ENCODE data around the gene GRAP2. TPM values are rescaled to one million over a fixed set of nuclear protein-coding genes. Genes with fewer than 3 reads are reported as not detected.
A peak's percentile ranks its signal among the peaks of the same experiment; 100 is the strongest.

The GRAP2 gene
- total RNA-seq, 1 donor: not detected

DNA sequence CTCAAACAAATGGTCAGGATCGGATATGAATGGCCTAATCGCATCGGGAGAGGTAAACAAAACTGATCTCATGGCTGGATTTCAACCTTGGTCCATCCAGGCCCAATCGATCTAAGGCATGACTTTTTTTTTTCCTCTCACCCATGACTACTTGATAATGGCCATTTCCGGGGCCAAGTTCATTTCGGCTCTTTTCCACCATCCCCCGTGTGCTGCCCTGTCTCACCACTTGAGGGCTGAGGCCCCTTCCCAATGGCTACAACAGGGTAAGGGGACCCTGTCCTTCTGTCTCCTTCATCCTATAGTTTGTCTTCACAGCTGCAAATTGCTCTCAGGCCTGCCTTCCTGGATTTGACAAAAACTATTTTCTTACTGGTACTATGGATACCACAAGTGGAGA is 26.7 kb downstream of the GRAP2 start:
- Histone ChIP-seq H3K4me1 (ENCODE audit: insufficient read depth, low read length) (no peaks in the 10 kb centered on the region), H3K36me3 (ENCODE audit: insufficient read depth, low read length) (no peaks in the 10 kb centered on the region), H3K4me3 (ENCODE audit: insufficient read depth, low read length) (no peak overlapping the region), H3K79me2 (ENCODE audit: insufficient read depth, low read length) (no peaks in the 10 kb centered on the region), H3K4me2 (ENCODE audit: insufficient read depth, low read length) (no peak overlapping the region), H3K27ac (ENCODE audit: low read depth, low read length) (no peak overlapping the region), H2AFZ (ENCODE audit: low read length) (no peak overlapping the region), H4K20me1 (ENCODE audit: insufficient read depth, low read length) (no peaks in the 10 kb centered on the region), H3K27me3 (ENCODE audit: insufficient read depth, low read length) (peaks cover 31% of the 10 kb centered on the region), H3K9me3 (ENCODE audit: low read depth, low read length) (no peaks in the 10 kb centered on the region)
- TF ChIP-seq, protein P1, sequence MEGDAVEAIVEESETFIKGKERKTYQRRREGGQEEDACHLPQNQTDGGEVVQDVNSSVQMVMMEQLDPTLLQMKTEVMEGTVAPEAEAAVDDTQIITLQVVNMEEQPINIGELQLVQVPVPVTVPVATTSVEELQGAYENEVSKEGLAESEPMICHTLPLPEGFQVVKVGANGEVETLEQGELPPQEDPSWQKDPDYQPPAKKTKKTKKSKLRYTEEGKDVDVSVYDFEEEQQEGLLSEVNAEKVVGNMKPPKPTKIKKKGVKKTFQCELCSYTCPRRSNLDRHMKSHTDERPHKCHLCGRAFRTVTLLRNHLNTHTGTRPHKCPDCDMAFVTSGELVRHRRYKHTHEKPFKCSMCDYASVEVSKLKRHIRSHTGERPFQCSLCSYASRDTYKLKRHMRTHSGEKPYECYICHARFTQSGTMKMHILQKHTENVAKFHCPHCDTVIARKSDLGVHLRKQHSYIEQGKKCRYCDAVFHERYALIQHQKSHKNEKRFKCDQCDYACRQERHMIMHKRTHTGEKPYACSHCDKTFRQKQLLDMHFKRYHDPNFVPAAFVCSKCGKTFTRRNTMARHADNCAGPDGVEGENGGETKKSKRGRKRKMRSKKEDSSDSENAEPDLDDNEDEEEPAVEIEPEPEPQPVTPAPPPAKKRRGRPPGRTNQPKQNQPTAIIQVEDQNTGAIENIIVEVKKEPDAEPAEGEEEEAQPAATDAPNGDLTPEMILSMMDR (IDR thresholded peaks at IDR 0.05; ENCODE audit: extremely low read depth, low read depth, low read length): no peak
- DNase-seq (ENCODE audit: insufficient read length, low spot score, missing footprints): no peak

DNA sequence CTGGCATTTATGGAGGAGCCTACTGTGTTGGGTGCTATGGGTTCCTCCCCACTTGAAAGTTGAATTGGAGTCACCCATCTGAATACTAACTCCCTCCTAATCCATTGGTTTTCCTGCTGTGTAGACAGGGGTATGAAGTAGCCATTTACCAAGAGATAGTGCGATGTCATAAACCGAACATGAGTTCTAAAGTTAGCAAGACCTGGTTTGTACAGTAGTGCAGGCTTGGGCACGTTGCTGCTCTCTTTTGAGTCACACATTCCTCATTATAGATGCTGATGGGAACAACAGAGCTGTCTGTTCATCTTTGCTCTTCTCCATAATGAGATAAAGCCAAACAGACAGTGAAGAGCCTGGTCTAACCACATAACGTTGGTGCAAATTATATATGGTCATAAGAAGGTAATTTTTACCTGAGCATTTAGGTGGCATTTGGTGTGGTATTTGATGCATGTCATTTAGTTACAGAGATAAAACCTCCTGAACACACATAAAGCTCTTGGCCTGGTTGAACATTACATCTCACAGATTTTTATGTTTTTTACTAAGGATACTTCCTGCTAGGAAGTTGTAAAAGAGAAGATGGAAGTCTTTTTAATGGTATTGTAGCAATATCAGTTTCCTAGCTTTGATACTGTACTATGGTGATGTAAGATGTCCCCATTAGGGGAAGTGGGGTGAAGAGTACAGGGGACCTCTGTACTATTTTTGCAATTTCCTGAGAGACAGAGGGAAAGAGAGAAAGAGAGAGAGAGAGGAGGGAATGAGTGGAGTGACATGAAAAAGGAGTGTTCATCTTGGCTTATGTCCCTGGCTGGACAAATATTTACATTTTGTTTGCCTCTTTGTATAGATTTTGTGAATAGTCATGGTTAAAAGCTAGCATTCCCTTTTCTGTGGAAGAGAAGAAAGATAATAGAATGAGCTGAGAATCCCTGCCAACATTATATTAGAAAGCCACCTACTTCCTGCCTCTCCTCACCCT is 27.9 kb downstream of the GRAP2 start:
- H3K79me2 ChIP-seq (ENCODE audit: insufficient read depth, low read length): no peaks in the 10 kb centered on the region
- no peaks in the 10 kb centered on the region for H3K4me1 ChIP-seq (ENCODE audit: insufficient read depth, low read length)
- no peak overlapping the region for H3K4me2 ChIP-seq (ENCODE audit: insufficient read depth, low read length)
- H3K27ac ChIP-seq (ENCODE audit: low read depth, low read length): no peak overlapping the region
- H3K9me3 ChIP-seq (ENCODE audit: low read depth, low read length): no peaks in the 10 kb centered on the region
- no peak overlapping the region for H3K4me3 ChIP-seq (ENCODE audit: insufficient read depth, low read length)
- peak; percentile 70 for DNase-seq (ENCODE audit: insufficient read length, low spot score, missing footprints)
- no peaks in the 10 kb centered on the region for H4K20me1 ChIP-seq (ENCODE audit: insufficient read depth, low read length)
- H2AFZ ChIP-seq (ENCODE audit: low read length): no peak overlapping the region
- no peaks in the 10 kb centered on the region for H3K36me3 ChIP-seq (ENCODE audit: insufficient read depth, low read length)
- peaks cover 29% of the 10 kb centered on the region for H3K27me3 ChIP-seq (ENCODE audit: insufficient read depth, low read length)
- TF ChIP-seq, protein P1 (IDR thresholded peaks at IDR 0.05; ENCODE audit: extremely low read depth, low read depth, low read length): no peak

DNA sequence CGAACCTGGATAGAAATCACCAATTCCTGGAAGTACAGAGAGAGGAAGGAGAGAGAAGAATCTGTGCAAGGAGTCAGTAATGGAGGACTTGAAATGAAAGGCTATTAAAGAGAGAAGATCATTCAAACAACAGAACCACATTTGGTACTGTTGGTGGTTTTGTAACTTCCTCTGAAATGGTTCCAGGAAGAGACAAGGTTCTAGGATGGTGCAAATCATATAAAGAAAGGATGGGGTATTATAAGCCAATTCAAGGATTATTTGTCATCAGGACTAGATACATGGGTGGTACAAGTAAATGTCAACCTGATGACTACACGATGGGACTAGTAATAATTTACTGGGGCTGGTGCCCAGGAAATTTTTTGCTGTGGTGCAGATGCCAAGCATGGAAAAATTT is 30.4 kb downstream of the GRAP2 start:
- H3K27ac ChIP-seq (ENCODE audit: low read depth, low read length): no peak overlapping the region
- TF ChIP-seq, protein P1 (IDR thresholded peaks at IDR 0.05; ENCODE audit: extremely low read depth, low read depth, low read length): no peak
- no peak overlapping the region for H3K4me2 ChIP-seq (ENCODE audit: insufficient read depth, low read length)
- H3K4me3 ChIP-seq (ENCODE audit: insufficient read depth, low read length): no peak overlapping the region
- H3K4me1 ChIP-seq (ENCODE audit: insufficient read depth, low read length): no peaks in the 10 kb centered on the region
- H4K20me1 ChIP-seq (ENCODE audit: insufficient read depth, low read length): no peaks in the 10 kb centered on the region
- no peaks in the 10 kb centered on the region for H3K36me3 ChIP-seq (ENCODE audit: insufficient read depth, low read length)
- no peaks in the 10 kb centered on the region for H3K9me3 ChIP-seq (ENCODE audit: low read depth, low read length)
- peaks cover 36% of the 10 kb centered on the region for H3K27me3 ChIP-seq (ENCODE audit: insufficient read depth, low read length)
- no peak overlapping the region for H2AFZ ChIP-seq (ENCODE audit: low read length)
- DNase-seq (ENCODE audit: insufficient read length, low spot score, missing footprints): no peak
- no peaks in the 10 kb centered on the region for H3K79me2 ChIP-seq (ENCODE audit: insufficient read depth, low read length)

DNA sequence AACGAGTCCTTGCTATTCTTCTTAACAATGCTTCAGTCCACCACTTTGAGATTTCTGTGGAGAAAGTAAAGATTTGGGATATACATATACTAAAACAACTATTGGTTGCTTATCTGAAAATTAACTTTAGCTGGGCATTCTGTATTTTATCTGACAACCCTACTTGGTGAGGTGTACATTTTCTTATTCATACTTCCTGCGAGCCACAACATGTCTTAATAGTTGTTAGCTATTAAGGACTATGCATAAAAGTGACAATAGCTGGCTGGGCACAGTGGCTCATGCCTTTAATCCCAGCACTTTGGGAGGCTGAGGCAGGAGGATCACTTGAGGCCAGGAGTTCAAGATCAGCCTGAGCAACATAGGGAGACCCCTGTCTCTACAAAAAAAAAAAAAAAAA is 31.3 kb downstream of the GRAP2 start:
- no peaks in the 10 kb centered on the region for H3K79me2 ChIP-seq (ENCODE audit: insufficient read depth, low read length)
- peaks cover 34% of the 10 kb centered on the region for H3K27me3 ChIP-seq (ENCODE audit: insufficient read depth, low read length)
- H3K9me3 ChIP-seq (ENCODE audit: low read depth, low read length): no peaks in the 10 kb centered on the region
- H3K4me3 ChIP-seq (ENCODE audit: insufficient read depth, low read length): no peak overlapping the region
- no peaks in the 10 kb centered on the region for H3K36me3 ChIP-seq (ENCODE audit: insufficient read depth, low read length)
- no peak overlapping the region for H2AFZ ChIP-seq (ENCODE audit: low read length)
- no peaks in the 10 kb centered on the region for H3K4me1 ChIP-seq (ENCODE audit: insufficient read depth, low read length)
- TF ChIP-seq, protein P1 (IDR thresholded peaks at IDR 0.05; ENCODE audit: extremely low read depth, low read depth, low read length): no peak
- H4K20me1 ChIP-seq (ENCODE audit: insufficient read depth, low read length): no peaks in the 10 kb centered on the region
- no peak overlapping the region for H3K4me2 ChIP-seq (ENCODE audit: insufficient read depth, low read length)
- no peak for DNase-seq (ENCODE audit: insufficient read length, low spot score, missing footprints)
- no peak overlapping the region for H3K27ac ChIP-seq (ENCODE audit: low read depth, low read length)
